Measurements from ENCODE around the gene CYP27B1. TPM values are rescaled to one million over a fixed set of nuclear protein-coding genes. Genes with fewer than 3 reads are reported as not detected.

Gene CYP27B1
- total RNA-seq, 1 donor from 2014 or later, result 2.0 TPM

- Histone ChIP-seq H3K36me3 (no peaks in the 10 kb centered on the region), H3K9me3 (no peaks in the 10 kb centered on the region), H3K4me1 (peaks cover 10% of the 10 kb centered on the region), H3K27ac (no peak overlapping the region), H3K4me3 (peak overlapping the region; percentile 46), H3K27me3 (peaks cover 45% of the 10 kb centered on the region)
- DNase-seq (no peak), ATAC-seq (peak; percentile 2)
- TF ChIP-seq, protein P1, sequence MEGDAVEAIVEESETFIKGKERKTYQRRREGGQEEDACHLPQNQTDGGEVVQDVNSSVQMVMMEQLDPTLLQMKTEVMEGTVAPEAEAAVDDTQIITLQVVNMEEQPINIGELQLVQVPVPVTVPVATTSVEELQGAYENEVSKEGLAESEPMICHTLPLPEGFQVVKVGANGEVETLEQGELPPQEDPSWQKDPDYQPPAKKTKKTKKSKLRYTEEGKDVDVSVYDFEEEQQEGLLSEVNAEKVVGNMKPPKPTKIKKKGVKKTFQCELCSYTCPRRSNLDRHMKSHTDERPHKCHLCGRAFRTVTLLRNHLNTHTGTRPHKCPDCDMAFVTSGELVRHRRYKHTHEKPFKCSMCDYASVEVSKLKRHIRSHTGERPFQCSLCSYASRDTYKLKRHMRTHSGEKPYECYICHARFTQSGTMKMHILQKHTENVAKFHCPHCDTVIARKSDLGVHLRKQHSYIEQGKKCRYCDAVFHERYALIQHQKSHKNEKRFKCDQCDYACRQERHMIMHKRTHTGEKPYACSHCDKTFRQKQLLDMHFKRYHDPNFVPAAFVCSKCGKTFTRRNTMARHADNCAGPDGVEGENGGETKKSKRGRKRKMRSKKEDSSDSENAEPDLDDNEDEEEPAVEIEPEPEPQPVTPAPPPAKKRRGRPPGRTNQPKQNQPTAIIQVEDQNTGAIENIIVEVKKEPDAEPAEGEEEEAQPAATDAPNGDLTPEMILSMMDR (IDR thresholded peaks at IDR 0.05), result no peak
- intact Hi-C loops (cut with DNase I), result no loop called here
Observed at GRCh38 chr12:57740656-57741412, 26.0 kb downstream of the CYP27B1 start.

- no peaks in the 10 kb centered on the region for H3K9me3 ChIP-seq
- H3K36me3 ChIP-seq, result no peaks in the 10 kb centered on the region
- peaks cover 5% of the 10 kb centered on the region for H3K4me1 ChIP-seq
- peaks cover 52% of the 10 kb centered on the region for H3K27me3 ChIP-seq
- H3K27ac ChIP-seq, result no peak overlapping the region
- DNase-seq (no peak), ATAC-seq (no peak)
- H3K4me3 ChIP-seq, result no peak overlapping the region
- TF ChIP-seq, protein P1 (IDR thresholded peaks at IDR 0.05), result no peak
- intact Hi-C loops (cut with DNase I), result no loop called here
Observed at GRCh38 chr12:57739914-57740538, 26.9 kb downstream of the CYP27B1 start.

DNA sequence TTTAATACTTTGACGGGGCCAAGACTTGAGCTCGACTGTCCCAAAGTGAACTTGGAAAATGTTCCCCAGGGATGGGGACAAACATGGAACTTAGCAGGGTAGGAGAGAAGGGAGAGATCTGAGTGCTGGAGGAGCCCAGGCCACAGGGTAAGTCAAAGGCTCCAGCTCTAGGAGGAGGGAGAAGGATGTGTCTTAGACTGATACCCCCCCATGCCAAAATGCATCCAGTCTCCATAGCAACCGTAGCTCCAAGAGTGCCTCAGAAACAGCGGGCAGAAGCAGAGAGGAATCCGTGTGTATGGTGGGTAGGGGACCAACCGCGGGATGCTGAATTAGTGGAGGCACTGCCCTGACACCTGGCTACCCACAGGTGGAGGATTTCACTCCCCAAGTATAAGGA, 27.5 kb downstream of the CYP27B1 start:
- Histone ChIP-seq H3K4me1 (peaks cover 4% of the 10 kb centered on the region), H3K4me3 (no peak overlapping the region), H3K27ac (no peak overlapping the region), H3K27me3 (peaks cover 54% of the 10 kb centered on the region), H3K36me3 (no peaks in the 10 kb centered on the region), H3K9me3 (no peaks in the 10 kb centered on the region)
- intact Hi-C loops (cut with DNase I), result no loop called here
- TF ChIP-seq, protein P1 (IDR thresholded peaks at IDR 0.05), result no peak
- ATAC-seq (no peak), DNase-seq (no peak)

DNA sequence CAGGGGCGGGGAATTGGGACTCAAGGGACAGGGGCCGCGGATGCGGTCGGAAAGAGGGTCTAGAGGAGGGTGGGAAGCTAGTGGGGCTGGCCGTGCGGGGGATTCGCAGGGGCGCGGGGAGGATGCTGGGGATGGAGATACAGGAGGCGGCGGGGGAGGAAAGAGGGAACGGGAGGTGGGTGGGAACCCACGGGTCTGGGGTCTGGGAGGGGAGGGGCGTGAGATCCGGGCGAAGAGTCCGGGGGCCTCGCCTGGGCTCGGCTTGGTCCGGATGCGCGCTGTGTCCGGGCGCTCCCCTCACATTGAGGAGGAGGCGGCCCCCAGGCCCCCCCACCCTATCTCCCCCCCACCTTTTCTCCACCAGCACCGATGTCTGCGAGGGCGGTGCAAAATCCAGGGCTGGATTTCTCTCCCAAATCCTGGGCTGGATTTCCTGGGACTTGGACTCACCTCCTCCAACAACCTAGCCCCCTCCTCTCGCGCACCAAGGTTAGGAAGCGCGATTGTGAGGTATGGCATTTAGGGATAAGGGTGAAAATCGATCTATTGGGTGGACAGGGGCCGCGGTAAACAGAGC, 28.1 kb downstream of the CYP27B1 start, which contains the start of gene AGAP2:
Gene AGAP2, minus strand, starts transcription at position 82 of the 577 bp plus-strand sequence. CDS start 496 bp downstream, outside the sequence.
- no peaks in the 10 kb centered on the region for H3K36me3 ChIP-seq
- H3K4me1 ChIP-seq, result no peaks in the 10 kb centered on the region
- no peak for ATAC-seq
- H3K27ac ChIP-seq, result no peak within 1 kb of the TSS
- TF ChIP-seq, protein P1 (IDR thresholded peaks at IDR 0.05), result no peak
- peaks cover 60% of the 10 kb centered on the region for H3K27me3 ChIP-seq
- intact Hi-C loops (cut with DNase I), result no loop called here
- H3K4me3 ChIP-seq, result peak within 1 kb of the TSS; percentile 23
- no peaks in the 10 kb centered on the region for H3K9me3 ChIP-seq
- DNase-seq, result no peak

GRCh38 chr12:57737467-57738460, 29.1 kb downstream of the CYP27B1 start:
- no peaks in the 10 kb centered on the region for H3K36me3 ChIP-seq
- ATAC-seq, result no peak
- no peaks in the 10 kb centered on the region for H3K9me3 ChIP-seq
- DNase-seq, result no peak
- H3K4me3 ChIP-seq, result peak overlapping the region; percentile 23
- peaks cover 61% of the 10 kb centered on the region for H3K27me3 ChIP-seq
- TF ChIP-seq, protein P1 (IDR thresholded peaks at IDR 0.05), result no peak
- H3K27ac ChIP-seq, result no peak overlapping the region
- intact Hi-C loops (cut with DNase I), result no loop called here
- H3K4me1 ChIP-seq, result no peaks in the 10 kb centered on the region

Data from upper lobe of right lung (tissue), 1 donor.